Medulla oblongata (tissue), 1 donor: ENCODE measurements around the gene ZNF516.
A peak's percentile ranks its signal among the peaks of the same experiment; 100 is the strongest.

Experiments used
- DNase-seq: peaks from one replicate; pipeline ENCODE4 v3.0.0-alpha.2; 2015; ENCODE audit errors: extremely low spot score

The ZNF516 gene

GRCh38 chr18:76343938-76344569 lies 151.0 kb downstream of the ZNF516 start:
- no peak for DNase-seq

GRCh38 chr18:76340410-76340809 lies 154.6 kb downstream of the ZNF516 start:
- DNase-seq, result no peak

- no peak for DNase-seq
Observed at GRCh38 chr18:76339246-76339620, 155.8 kb downstream of the ZNF516 start.

GRCh38 chr18:76338619-76339245 lies 156.3 kb downstream of the ZNF516 start:
- DNase-seq, result no peak

GRCh38 chr18:76338088-76338487 lies 157.0 kb downstream of the ZNF516 start:
- no peak for DNase-seq

GRCh38 chr18:76335859-76336640 lies 159.0 kb downstream of the ZNF516 start:
- no peak for DNase-seq

GRCh38 chr18:76328140-76328539 lies 166.9 kb downstream of the ZNF516 start:
- DNase-seq, result no peak

GRCh38 chr18:76323891-76324290 lies 171.2 kb downstream of the ZNF516 start:
- no peak for DNase-seq

- DNase-seq, result no peak
Observed at GRCh38 chr18:76322686-76323085, 172.4 kb downstream of the ZNF516 start.

- no peak for DNase-seq
Observed at GRCh38 chr18:76319366-76319765, 175.7 kb downstream of the ZNF516 start.

- DNase-seq, result no peak
Observed at GRCh38 chr18:76318607-76319006, 176.4 kb downstream of the ZNF516 start.

- DNase-seq, result no peak
Observed at GRCh38 chr18:76317136-76317535, 177.9 kb downstream of the ZNF516 start.

GRCh38 chr18:76315722-76316230 lies 179.3 kb downstream of the ZNF516 start:
- no peak for DNase-seq

- no peak for DNase-seq
Observed at GRCh38 chr18:76314496-76314895, 180.5 kb downstream of the ZNF516 start.

- DNase-seq, result peak; percentile 8
Observed at GRCh38 chr18:76314015-76314414, 181.0 kb downstream of the ZNF516 start.
